Trophoblast cell (in vitro differentiated cells and primary cell): ENCODE measurements around the gene CDX1.
A peak's percentile ranks its signal among the peaks of the same experiment; 100 is the strongest.

Source experiments
- DNase-seq, 2 donors: peaks; one replicate each; pipeline ENCODE4 v3.0.0-alpha.2; 2016
- H2AFZ ChIP-seq: 2 replicates; pipeline ENCODE4 v1.6.1; 2013; ENCODE audit warnings: low read length, moderate library complexity, mild to moderate bottlenecking; ENCODE audit not compliant: insufficient read depth, poor library complexity
- H2AK5ac ChIP-seq: 2 replicates; pipeline ENCODE4 v1.6.1; 2013; ENCODE audit warnings: mild to moderate bottlenecking, low read length
- H2BK120ac ChIP-seq: 2 replicates; pipeline ENCODE4 v1.6.1; 2013; ENCODE audit warnings: low read length, mild to moderate bottlenecking, moderate library complexity; ENCODE audit not compliant: insufficient read depth, poor library complexity
- H2BK12ac ChIP-seq: 2 replicates; pipeline ENCODE4 v1.6.1; 2013; ENCODE audit warnings: mild to moderate bottlenecking, low read length, moderate library complexity
- H2BK5ac ChIP-seq: 2 replicates; pipeline ENCODE4 v1.6.1; 2013; ENCODE audit warnings: low read length, low read depth, moderate library complexity, mild to moderate bottlenecking; ENCODE audit not compliant: poor library complexity
- H3K14ac ChIP-seq: 2 replicates; pipeline ENCODE4 v1.6.1; 2013; ENCODE audit warnings: mild to moderate bottlenecking, low read length
- H3K18ac ChIP-seq: 2 replicates; pipeline ENCODE4 v1.6.1; 2013; ENCODE audit warnings: mild to moderate bottlenecking, low read length
- H3K23ac ChIP-seq: 2 replicates; pipeline ENCODE4 v1.6.1; 2013; ENCODE audit warnings: low read length
- H3K27ac ChIP-seq: 2 replicates; pipeline ENCODE4 v1.5.1; 2013; ENCODE audit warnings: low read depth, mild to moderate bottlenecking, inconsistent platforms, low read length, moderate library complexity
- H3K27me3 ChIP-seq: 2 replicates; pipeline ENCODE4 v1.6.1; 2013; ENCODE audit warnings: inconsistent platforms, mild to moderate bottlenecking, low read length, moderate library complexity; ENCODE audit not compliant: insufficient read depth
- H3K36me3 ChIP-seq, 2 experiments: 1 replicate in 1 of 2; 2 replicates in 1 of 2; pipeline ENCODE4 v1.6.1; 2013; ENCODE audit warnings: low read length in 2 of 2, mild to moderate bottlenecking in 2 of 2, moderate library complexity in 1 of 2; ENCODE audit not compliant: insufficient read depth in 2 of 2, control insufficient read depth in 1 of 2
- H3K4ac ChIP-seq: 2 replicates; pipeline ENCODE4 v1.6.1; 2013; ENCODE audit warnings: low read depth, mild to moderate bottlenecking, low read length, moderate library complexity
- H3K4me1 ChIP-seq, 2 experiments: 1 replicate in 1 of 2; 2 replicates in 1 of 2; pipeline ENCODE4 v1.6.1; 2013; ENCODE audit warnings: low read length in 2 of 2, mild to moderate bottlenecking in 2 of 2, moderate library complexity in 1 of 2; ENCODE audit not compliant: insufficient read depth in 2 of 2, control insufficient read depth in 1 of 2
- H3K4me2 ChIP-seq: 2 replicates; pipeline ENCODE4 v1.6.1; 2013; ENCODE audit warnings: inconsistent platforms, mild to moderate bottlenecking, low read length, moderate library complexity
- H3K4me3 ChIP-seq: 2 replicates; pipeline ENCODE4 v1.5.1; 2013; ENCODE audit warnings: mild to moderate bottlenecking, low read depth, low read length, inconsistent platforms
- H3K79me1 ChIP-seq: one replicate; pipeline ENCODE4 v1.6.1; 2013; ENCODE audit warnings: low read length
- H3K79me2 ChIP-seq: 2 replicates; pipeline ENCODE4 v1.6.1; 2013; ENCODE audit warnings: low read length, mild to moderate bottlenecking; ENCODE audit not compliant: control insufficient read depth, insufficient read depth, poor library complexity
- H3K9ac ChIP-seq: 2 replicates; pipeline ENCODE4 v1.6.1; 2013; ENCODE audit warnings: mild to moderate bottlenecking, low read length
- H3K9me3 ChIP-seq: 2 replicates; pipeline ENCODE4 v1.6.1; 2013; ENCODE audit warnings: low read depth, mild to moderate bottlenecking, control low read depth, inconsistent platforms, low read length; ENCODE audit not compliant: insufficient read depth
- H4K12ac ChIP-seq: 2 replicates; pipeline ENCODE4 v1.6.1; 2013; ENCODE audit warnings: low read depth, mild to moderate bottlenecking, low read length, moderate library complexity
- H4K8ac ChIP-seq: 2 replicates; pipeline ENCODE4 v1.6.1; 2013; ENCODE audit warnings: low read depth, mild to moderate bottlenecking, low read length, moderate library complexity
- H4K91ac ChIP-seq: one replicate; pipeline ENCODE4 v1.6.1; 2013; ENCODE audit warnings: low read depth, mild to moderate bottlenecking, low read length, moderate library complexity
- WGBS: extraction: QIAGEN DNeasy Blood & Tissue Kit; methylation state at CpG from one replicate; pipeline ENCODE4 v1.1.7; 2013; ENCODE audit warnings: missing lambda C conversion rate; ENCODE audit not compliant: insufficient read length, insufficient coverage; ENCODE audit errors: extremely low coverage; 5-methylcytosine and 5-hydroxymethylcytosine counted together

CDX1 gene

GRCh38 chr5:150129813-150130492 lies 36.6 kb upstream of the CDX1 start:
- Histone ChIP-seq H3K79me2 (peaks cover 2% of the 10 kb centered on the region), H4K12ac (no peak overlapping the region), H3K9me3 (peaks cover 5% of the 10 kb centered on the region), H4K91ac (peak overlapping the region; percentile 13), H2AK5ac (peak overlapping the region; percentile 67), H2BK12ac (no peak overlapping the region), H3K9ac (no peak overlapping the region), H3K4me3 (peak overlapping the region; percentile 33), H3K36me3 (peaks cover 67 to 78% of the 10 kb centered on the region in 2 experiments), H3K4me1 (peaks cover 0 to 4% of the 10 kb centered on the region in 2 experiments), H3K4ac (no peak overlapping the region), H4K8ac (peak overlapping the region; percentile 5), H3K23ac (no peak overlapping the region), H3K27ac (no peak overlapping the region), H2BK120ac (no peak overlapping the region), H3K18ac (peak overlapping the region; percentile 44), H3K14ac (no peak overlapping the region), H2AFZ (no peak overlapping the region), H3K79me1 (peaks cover 9% of the 10 kb centered on the region), H2BK5ac (no peak overlapping the region), H3K4me2 (no peak overlapping the region), H3K27me3 (no peaks in the 10 kb centered on the region)
- DNase-seq, result peak; percentile 59 to 85
- WGBS, result no CpG with 5 or more reads among the region's 25 CpGs

- H3K9me3 ChIP-seq, result peaks cover 5% of the 10 kb centered on the region
- no CpG with 5 or more reads among the region's 8 CpGs for WGBS
- H3K14ac ChIP-seq, result no peak overlapping the region
- H4K12ac ChIP-seq, result no peak overlapping the region
- no peak overlapping the region for H2BK120ac ChIP-seq
- peak overlapping the region; percentile 1 for H3K18ac ChIP-seq
- H3K4me1 ChIP-seq, result peaks cover 0 to 4% of the 10 kb centered on the region in 2 experiments
- H3K27me3 ChIP-seq, result no peaks in the 10 kb centered on the region
- no peak for DNase-seq
- no peak overlapping the region for H2BK12ac ChIP-seq
- H3K4me3 ChIP-seq, result no peak overlapping the region
- H2AK5ac ChIP-seq, result no peak overlapping the region
- no peak overlapping the region for H3K4me2 ChIP-seq
- H2AFZ ChIP-seq, result no peak overlapping the region
- H2BK5ac ChIP-seq, result peak overlapping the region; percentile 5
- peaks cover 9% of the 10 kb centered on the region for H3K79me1 ChIP-seq
- peaks cover 66 to 78% of the 10 kb centered on the region in 2 experiments for H3K36me3 ChIP-seq
- H4K8ac ChIP-seq, result no peak overlapping the region
- H3K79me2 ChIP-seq, result peaks cover 2% of the 10 kb centered on the region
- peak overlapping the region; percentile 11 for H3K4ac ChIP-seq
- no peak overlapping the region for H3K27ac ChIP-seq
- H4K91ac ChIP-seq, result peak overlapping the region; percentile 13
- no peak overlapping the region for H3K9ac ChIP-seq
- no peak overlapping the region for H3K23ac ChIP-seq
Measured at GRCh38 chr5:150130493-150130922, 36.1 kb upstream of the CDX1 start.

- Histone ChIP-seq H2AFZ (no peak overlapping the region), H2BK5ac (no peak overlapping the region)
- WGBS, result no CpG with 5 or more reads among the region's 4 CpGs
Measured at GRCh38 chr5:150131461-150131860, 35.1 kb upstream of the CDX1 start.

GRCh38 chr5:150131978-150132694 lies 34.4 kb upstream of the CDX1 start:
- Histone ChIP-seq H2AFZ (no peak overlapping the region), H3K79me1 (peaks cover 22% of the 10 kb centered on the region), H3K4me2 (no peak overlapping the region), H4K12ac (no peak overlapping the region), H3K4ac (no peak overlapping the region), H3K27me3 (no peaks in the 10 kb centered on the region), H3K9ac (no peak overlapping the region), H2BK12ac (no peak overlapping the region), H4K8ac (no peak overlapping the region), H4K91ac (peak overlapping the region; percentile 12), H3K79me2 (peaks cover 8% of the 10 kb centered on the region), H3K23ac (no peak overlapping the region), H3K4me1 (peaks cover 12 to 14% of the 10 kb centered on the region in 2 experiments), H3K14ac (peak overlapping the region; percentile 45), H2AK5ac (peak overlapping the region; percentile 31), H3K36me3 (peaks cover 61 to 67% of the 10 kb centered on the region in 2 experiments), H3K27ac (no peak overlapping the region), H3K4me3 (no peak overlapping the region), H3K18ac (no peak overlapping the region), H3K9me3 (peaks cover 1% of the 10 kb centered on the region), H2BK5ac (no peak overlapping the region), H2BK120ac (no peak overlapping the region)
- no CpG with 5 or more reads among the region's 12 CpGs for WGBS
- no peak for DNase-seq

More at GRCh38 chr5:150131461-150131860, 35.1 kb upstream of the CDX1 start:
- H2BK12ac ChIP-seq, result peak overlapping the region; percentile 7
- peaks cover 2% of the 10 kb centered on the region for H3K9me3 ChIP-seq
- H4K91ac ChIP-seq, result peak overlapping the region; percentile 12
- H3K27ac ChIP-seq, result no peak overlapping the region
- no peak overlapping the region for H3K18ac ChIP-seq
- peak in 1 of 2 donors; percentile 36 for DNase-seq
- no peak overlapping the region for H3K4me2 ChIP-seq
- no peak overlapping the region for H2BK120ac ChIP-seq
- no peak overlapping the region for H3K23ac ChIP-seq
- peaks cover 67 to 74% of the 10 kb centered on the region in 2 experiments for H3K36me3 ChIP-seq
- peaks cover 15% of the 10 kb centered on the region for H3K79me1 ChIP-seq
- no peak overlapping the region for H4K8ac ChIP-seq
- no peak overlapping the region for H3K9ac ChIP-seq
- no peak overlapping the region for H3K4me3 ChIP-seq
- H2AK5ac ChIP-seq, result no peak overlapping the region
- peaks cover 2% of the 10 kb centered on the region for H3K79me2 ChIP-seq
- H4K12ac ChIP-seq, result no peak overlapping the region
- peaks cover 5 to 7% of the 10 kb centered on the region in 2 experiments for H3K4me1 ChIP-seq
- no peaks in the 10 kb centered on the region for H3K27me3 ChIP-seq
- H3K14ac ChIP-seq, result no peak overlapping the region
- no peak overlapping the region for H3K4ac ChIP-seq
